HepG2 (cell line): ENCODE results near the gene PIEZO2. TPM values are rescaled to one million over a fixed set of nuclear protein-coding genes. Genes with fewer than 3 reads are reported as not detected.

Experiments used
- AFF4 ChIP-seq: sonication (generic); formaldehyde crosslinking; IDR thresholded peaks from 2 replicates; pipeline ENCODE4 v1.4.0; 2020; ENCODE audit warnings: missing genetic modification reagents
- NKX3-1 ChIP-seq: sonication (generic); formaldehyde crosslinking; IDR thresholded peaks from 2 replicates; pipeline ENCODE4 v1.5.0; 2020; ENCODE audit warnings: missing genetic modification reagents
- PHF21A ChIP-seq: sonication (generic); formaldehyde crosslinking; IDR thresholded peaks from 2 replicates; pipeline ENCODE4 v1.5.0; 2020; ENCODE audit warnings: mild to moderate bottlenecking, missing genetic modification reagents
- SIX4 ChIP-seq: sonication (generic); formaldehyde crosslinking; IDR thresholded peaks from 2 replicates; pipeline ENCODE4 v1.4.0; 2020; ENCODE audit warnings: missing genetic modification reagents
- ZFY ChIP-seq: sonication (generic); formaldehyde crosslinking; IDR thresholded peaks from 2 replicates; pipeline ENCODE4 v1.4.0; 2020; ENCODE audit warnings: missing genetic modification reagents
- ZNF264 ChIP-seq: sonication (generic); formaldehyde crosslinking; IDR thresholded peaks from 2 replicates; pipeline ENCODE4 v1.4.0; 2020; ENCODE audit warnings: missing genetic modification reagents
- ZNF615 ChIP-seq: sonication (generic); formaldehyde crosslinking; IDR thresholded peaks from 2 replicates; pipeline ENCODE4 v1.5.0; 2020; ENCODE audit warnings: mild to moderate bottlenecking, missing genetic modification reagents, borderline replicate concordance
- polyA plus RNA-seq, 8 experiments: library from polyadenylated mRNA; depleted of rRNA in 3 of 8; stranded (reverse) in 7 of 8; unstranded in 1 of 8; fragments of >200 nt; fragmentation: Illumina TruSeq in 4 of 8; extraction: Trizol in 4 of 8; gene quantifications; 2 replicates each; pipeline versions ENCODE4 v1.2.1 to v1.2.3, GENCODE V29; 2011 to 2016; ENCODE audit warnings: low read depth in 4 of 8, missing spikeins in 1 of 8, mixed read lengths in 1 of 8; ENCODE audit not compliant: insufficient read depth in 1 of 8
- total RNA-seq, 5 experiments: library from RNA; depleted of rRNA; stranded (reverse); fragments of >200 nt; fragmentation: Illumina TruSeq; extraction: Trizol; gene quantifications; 2 replicates each; pipeline ENCODE4 v1.2.3, GENCODE V29; 2016; ENCODE audit warnings: low read depth in 1 of 5
- TF ChIP-seq, protein P1 (sequence below): sonication (generic); formaldehyde crosslinking; IDR thresholded peaks from 2 replicates; pipeline ENCODE4 v1.5.0; 2020; ENCODE audit warnings: mild to moderate bottlenecking, missing genetic modification reagents, borderline replicate concordance
- TF ChIP-seq, protein P2 (sequence below): sonication (generic); formaldehyde crosslinking; IDR thresholded peaks from 2 replicates; pipeline ENCODE4 v1.5.1; 2020; ENCODE audit warnings: mild to moderate bottlenecking, missing genetic modification reagents, moderate library complexity
- TF ChIP-seq, protein P3 (sequence below): sonication (generic); formaldehyde crosslinking; IDR thresholded peaks from 2 replicates; pipeline ENCODE4 v1.5.1; 2020; ENCODE audit warnings: mild to moderate bottlenecking, moderate library complexity, missing genetic modification reagents

The PIEZO2 gene
- total and polyA plus RNA-seq, 2 of the 13 experiments (the other 11 are each of a cell fraction or from before 2014, with no cell fraction given): 15.2 to 27.2 TPM

DNA sequence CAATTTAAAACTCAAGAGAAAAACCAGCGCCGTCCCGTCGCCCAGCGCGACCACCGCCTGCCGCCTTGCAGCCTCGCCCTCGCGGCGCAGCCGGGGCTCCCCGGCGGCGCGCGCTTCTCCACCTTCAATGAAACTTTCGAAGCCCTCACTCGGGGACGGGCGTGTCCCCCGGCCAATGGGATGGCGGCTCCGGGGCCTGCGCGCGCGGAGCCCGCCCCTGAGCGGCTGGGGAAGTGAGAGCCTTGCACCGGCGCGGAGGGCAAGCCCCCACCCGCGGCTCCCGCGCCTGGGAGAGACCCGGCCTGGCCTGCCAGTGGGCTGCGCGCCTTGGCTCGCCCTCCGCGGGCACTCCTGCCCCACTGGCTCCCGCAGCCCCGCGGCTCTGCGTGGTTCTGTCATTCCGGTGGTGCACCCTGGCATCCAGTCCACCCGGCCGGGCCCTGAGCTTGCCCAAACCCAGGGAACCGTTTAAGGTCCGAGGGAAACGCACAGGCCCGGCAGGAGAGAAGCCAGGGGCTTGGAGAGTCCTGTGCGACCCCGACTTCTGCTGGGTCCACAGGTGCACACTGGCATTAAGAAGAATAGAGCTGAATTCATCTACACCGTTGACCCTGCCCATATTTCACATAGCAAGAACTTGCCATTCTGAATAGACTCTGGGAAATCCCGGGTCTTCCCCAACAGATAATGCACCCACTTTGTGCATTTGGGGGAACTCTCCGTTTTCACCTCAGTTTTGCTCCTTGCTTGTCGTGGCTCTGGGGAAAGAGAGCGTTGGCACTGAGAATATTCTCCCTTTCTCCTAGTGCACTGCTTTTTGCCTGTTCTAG is at the start of gene PIEZO2 (continued):
- TF ChIP-seq, protein P1, sequence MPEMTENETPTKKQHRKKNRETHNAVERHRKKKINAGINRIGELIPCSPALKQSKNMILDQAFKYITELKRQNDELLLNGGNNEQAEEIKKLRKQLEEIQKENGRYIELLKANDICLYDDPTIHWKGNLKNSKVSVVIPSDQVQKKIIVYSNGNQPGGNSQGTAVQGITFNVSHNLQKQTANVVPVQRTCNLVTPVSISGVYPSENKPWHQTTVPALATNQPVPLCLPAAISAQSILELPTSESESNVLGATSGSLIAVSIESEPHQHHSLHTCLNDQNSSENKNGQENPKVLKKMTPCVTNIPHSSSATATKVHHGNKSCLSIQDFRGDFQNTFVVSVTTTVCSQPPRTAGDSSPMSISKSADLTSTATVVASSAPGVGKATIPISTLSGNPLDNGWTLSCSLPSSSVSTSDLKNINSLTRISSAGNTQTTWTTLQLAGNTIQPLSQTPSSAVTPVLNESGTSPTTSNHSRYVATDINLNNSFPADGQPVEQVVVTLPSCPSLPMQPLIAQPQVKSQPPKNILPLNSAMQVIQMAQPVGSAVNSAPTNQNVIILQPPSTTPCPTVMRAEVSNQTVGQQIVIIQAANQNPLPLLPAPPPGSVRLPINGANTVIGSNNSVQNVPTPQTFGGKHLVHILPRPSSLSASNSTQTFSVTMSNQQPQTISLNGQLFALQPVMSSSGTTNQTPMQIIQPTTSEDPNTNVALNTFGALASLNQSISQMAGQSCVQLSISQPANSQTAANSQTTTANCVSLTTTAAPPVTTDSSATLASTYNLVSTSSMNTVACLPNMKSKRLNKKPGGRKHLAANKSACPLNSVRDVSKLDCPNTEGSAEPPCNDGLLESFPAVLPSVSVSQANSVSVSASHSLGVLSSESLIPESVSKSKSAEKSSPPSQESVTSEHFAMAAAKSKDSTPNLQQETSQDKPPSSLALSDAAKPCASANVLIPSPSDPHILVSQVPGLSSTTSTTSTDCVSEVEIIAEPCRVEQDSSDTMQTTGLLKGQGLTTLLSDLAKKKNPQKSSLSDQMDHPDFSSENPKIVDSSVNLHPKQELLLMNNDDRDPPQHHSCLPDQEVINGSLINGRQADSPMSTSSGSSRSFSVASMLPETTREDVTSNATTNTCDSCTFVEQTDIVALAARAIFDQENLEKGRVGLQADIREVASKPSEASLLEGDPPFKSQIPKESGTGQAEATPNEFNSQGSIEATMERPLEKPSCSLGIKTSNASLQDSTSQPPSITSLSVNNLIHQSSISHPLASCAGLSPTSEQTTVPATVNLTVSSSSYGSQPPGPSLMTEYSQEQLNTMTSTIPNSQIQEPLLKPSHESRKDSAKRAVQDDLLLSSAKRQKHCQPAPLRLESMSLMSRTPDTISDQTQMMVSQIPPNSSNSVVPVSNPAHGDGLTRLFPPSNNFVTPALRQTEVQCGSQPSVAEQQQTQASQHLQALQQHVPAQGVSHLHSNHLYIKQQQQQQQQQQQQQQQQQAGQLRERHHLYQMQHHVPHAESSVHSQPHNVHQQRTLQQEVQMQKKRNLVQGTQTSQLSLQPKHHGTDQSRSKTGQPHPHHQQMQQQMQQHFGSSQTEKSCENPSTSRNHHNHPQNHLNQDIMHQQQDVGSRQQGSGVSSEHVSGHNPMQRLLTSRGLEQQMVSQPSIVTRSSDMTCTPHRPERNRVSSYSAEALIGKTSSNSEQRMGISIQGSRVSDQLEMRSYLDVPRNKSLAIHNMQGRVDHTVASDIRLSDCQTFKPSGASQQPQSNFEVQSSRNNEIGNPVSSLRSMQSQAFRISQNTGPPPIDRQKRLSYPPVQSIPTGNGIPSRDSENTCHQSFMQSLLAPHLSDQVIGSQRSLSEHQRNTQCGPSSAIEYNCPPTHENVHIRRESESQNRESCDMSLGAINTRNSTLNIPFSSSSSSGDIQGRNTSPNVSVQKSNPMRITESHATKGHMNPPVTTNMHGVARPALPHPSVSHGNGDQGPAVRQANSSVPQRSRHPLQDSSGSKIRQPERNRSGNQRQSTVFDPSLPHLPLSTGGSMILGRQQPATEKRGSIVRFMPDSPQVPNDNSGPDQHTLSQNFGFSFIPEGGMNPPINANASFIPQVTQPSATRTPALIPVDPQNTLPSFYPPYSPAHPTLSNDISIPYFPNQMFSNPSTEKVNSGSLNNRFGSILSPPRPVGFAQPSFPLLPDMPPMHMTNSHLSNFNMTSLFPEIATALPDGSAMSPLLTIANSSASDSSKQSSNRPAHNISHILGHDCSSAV (CRISPR knock-in tag): 0 out of 2 replicates have a peak, but pooled peaks have one; percentile 44
- no peak for TF ChIP-seq PHF21A (CRISPR knock-in tag)
- TF ChIP-seq AFF4 (CRISPR knock-in tag): no peak
- TF ChIP-seq, protein P2, sequence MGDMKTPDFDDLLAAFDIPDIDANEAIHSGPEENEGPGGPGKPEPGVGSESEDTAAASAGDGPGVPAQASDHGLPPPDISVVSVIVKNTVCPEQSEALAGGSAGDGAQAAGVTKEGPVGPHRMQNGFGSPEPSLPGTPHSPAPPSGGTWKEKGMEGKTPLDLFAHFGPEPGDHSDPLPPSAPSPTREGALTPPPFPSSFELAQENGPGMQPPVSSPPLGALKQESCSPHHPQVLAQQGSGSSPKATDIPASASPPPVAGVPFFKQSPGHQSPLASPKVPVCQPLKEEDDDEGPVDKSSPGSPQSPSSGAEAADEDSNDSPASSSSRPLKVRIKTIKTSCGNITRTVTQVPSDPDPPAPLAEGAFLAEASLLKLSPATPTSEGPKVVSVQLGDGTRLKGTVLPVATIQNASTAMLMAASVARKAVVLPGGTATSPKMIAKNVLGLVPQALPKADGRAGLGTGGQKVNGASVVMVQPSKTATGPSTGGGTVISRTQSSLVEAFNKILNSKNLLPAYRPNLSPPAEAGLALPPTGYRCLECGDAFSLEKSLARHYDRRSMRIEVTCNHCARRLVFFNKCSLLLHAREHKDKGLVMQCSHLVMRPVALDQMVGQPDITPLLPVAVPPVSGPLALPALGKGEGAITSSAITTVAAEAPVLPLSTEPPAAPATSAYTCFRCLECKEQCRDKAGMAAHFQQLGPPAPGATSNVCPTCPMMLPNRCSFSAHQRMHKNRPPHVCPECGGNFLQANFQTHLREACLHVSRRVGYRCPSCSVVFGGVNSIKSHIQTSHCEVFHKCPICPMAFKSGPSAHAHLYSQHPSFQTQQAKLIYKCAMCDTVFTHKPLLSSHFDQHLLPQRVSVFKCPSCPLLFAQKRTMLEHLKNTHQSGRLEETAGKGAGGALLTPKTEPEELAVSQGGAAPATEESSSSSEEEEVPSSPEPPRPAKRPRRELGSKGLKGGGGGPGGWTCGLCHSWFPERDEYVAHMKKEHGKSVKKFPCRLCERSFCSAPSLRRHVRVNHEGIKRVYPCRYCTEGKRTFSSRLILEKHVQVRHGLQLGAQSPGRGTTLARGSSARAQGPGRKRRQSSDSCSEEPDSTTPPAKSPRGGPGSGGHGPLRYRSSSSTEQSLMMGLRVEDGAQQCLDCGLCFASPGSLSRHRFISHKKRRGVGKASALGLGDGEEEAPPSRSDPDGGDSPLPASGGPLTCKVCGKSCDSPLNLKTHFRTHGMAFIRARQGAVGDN (CRISPR knock-in tag): peak; percentile 94
- no peak for TF ChIP-seq ZNF615
- TF ChIP-seq ZFY (CRISPR knock-in tag): peak; percentile 71
- no peak for TF ChIP-seq ZNF264 (CRISPR knock-in tag)
- TF ChIP-seq, protein P3, sequence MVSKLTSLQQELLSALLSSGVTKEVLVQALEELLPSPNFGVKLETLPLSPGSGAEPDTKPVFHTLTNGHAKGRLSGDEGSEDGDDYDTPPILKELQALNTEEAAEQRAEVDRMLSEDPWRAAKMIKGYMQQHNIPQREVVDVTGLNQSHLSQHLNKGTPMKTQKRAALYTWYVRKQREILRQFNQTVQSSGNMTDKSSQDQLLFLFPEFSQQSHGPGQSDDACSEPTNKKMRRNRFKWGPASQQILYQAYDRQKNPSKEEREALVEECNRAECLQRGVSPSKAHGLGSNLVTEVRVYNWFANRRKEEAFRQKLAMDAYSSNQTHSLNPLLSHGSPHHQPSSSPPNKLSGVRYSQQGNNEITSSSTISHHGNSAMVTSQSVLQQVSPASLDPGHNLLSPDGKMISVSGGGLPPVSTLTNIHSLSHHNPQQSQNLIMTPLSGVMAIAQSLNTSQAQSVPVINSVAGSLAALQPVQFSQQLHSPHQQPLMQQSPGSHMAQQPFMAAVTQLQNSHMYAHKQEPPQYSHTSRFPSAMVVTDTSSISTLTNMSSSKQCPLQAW (CRISPR knock-in tag): peak; percentile 43; the same call in 1 of the 2 replicates
- TF ChIP-seq NKX3-1 (CRISPR knock-in tag): peak; percentile 80
- no peak for TF ChIP-seq SIX4 (CRISPR knock-in tag)
